ENCODE measurements around the gene PLEKHA6.

The PLEKHA6 gene

GRCh38 chr1:204228896-204229295 lies 130.8 kb downstream of the PLEKHA6 start:
- no peak for DNase-seq

- no peak for DNase-seq
Observed at GRCh38 chr1:204227996-204228785, 131.5 kb downstream of the PLEKHA6 start.

GRCh38 chr1:204227351-204227750 lies 132.4 kb downstream of the PLEKHA6 start:
- DNase-seq: no peak

GRCh38 chr1:204225841-204226735 lies 133.6 kb downstream of the PLEKHA6 start:
- no peak for DNase-seq

- DNase-seq: no peak
Observed at GRCh38 chr1:204224655-204225054, 135.1 kb downstream of the PLEKHA6 start.

- no peak for DNase-seq
Observed at GRCh38 chr1:204223129-204223860, 136.4 kb downstream of the PLEKHA6 start.

- no peak for DNase-seq
Observed at GRCh38 chr1:204222764-204223055, 137.0 kb downstream of the PLEKHA6 start.

GRCh38 chr1:204222006-204222763 lies 137.5 kb downstream of the PLEKHA6 start:
- no peak for DNase-seq

GRCh38 chr1:204221271-204221670 lies 138.5 kb downstream of the PLEKHA6 start:
- no peak for DNase-seq

GRCh38 chr1:204219971-204220616 lies 139.6 kb downstream of the PLEKHA6 start:
- DNase-seq: no peak

- DNase-seq: no peak
Observed at GRCh38 chr1:204218552-204218951, 141.2 kb downstream of the PLEKHA6 start.

- DNase-seq: no peak
Observed at GRCh38 chr1:204217648-204218000, 142.1 kb downstream of the PLEKHA6 start.

- no peak for DNase-seq
Observed at GRCh38 chr1:204216880-204217647, 142.7 kb downstream of the PLEKHA6 start.

- no peak for DNase-seq
Observed at GRCh38 chr1:204216236-204216635, 143.5 kb downstream of the PLEKHA6 start.

GRCh38 chr1:204213668-204214662 lies 145.8 kb downstream of the PLEKHA6 start, which contains the start of gene GOLT1A:
GOLT1A (minus strand) TSS chr1:204213988; CDS start chr1:204213906, 82 bp downstream.
- DNase-seq: no peak

GRCh38 chr1:204212715-204213114 lies 147.0 kb downstream of the PLEKHA6 start:
- no peak for DNase-seq

- no peak for DNase-seq
Observed at GRCh38 chr1:204211046-204211445, 148.7 kb downstream of the PLEKHA6 start.

GRCh38 chr1:204207136-204207616 lies 152.6 kb downstream of the PLEKHA6 start:
- DNase-seq: peak; percentile 72

GRCh38 chr1:204206121-204206520 lies 153.6 kb downstream of the PLEKHA6 start:
- no peak for DNase-seq

- no peak for DNase-seq
Observed at GRCh38 chr1:204205486-204205885, 154.2 kb downstream of the PLEKHA6 start.
